ENCODE data around the gene RNF208.
"Not testable (repeated sequence)": the region's sequence is repeated elsewhere in the genome, so short reads cannot be mapped to it uniquely, and the experiment has no call there.

RNF208 gene

GRCh38 chr9:137241490-137242268 is 19.6 kb upstream of the RNF208 start:
- DNase-seq (ENCODE audit: low read depth) = no peak
- TF ChIP-seq CTCF (IDR thresholded peaks at IDR 0.05; ENCODE audit: low read depth, low read length, missing control alignments) = no peak
- H3K4me3 ChIP-seq (ENCODE audit: low read depth, low read length) = peak overlapping the region; percentile 96

- no peak for TF ChIP-seq CTCF (IDR thresholded peaks at IDR 0.05; ENCODE audit: low read depth, low read length, missing control alignments)
- H3K4me3 ChIP-seq (ENCODE audit: low read depth, low read length) = peak within 1 kb of the TSS; percentile 96
- peak; percentile 100 for DNase-seq (ENCODE audit: low read depth)
Measured at GRCh38 chr9:137240841-137241489, 18.9 kb upstream of the RNF208 start, which contains the start of gene TUBB4B. TSS of gene TUBB4B (plus strand) at chr9:137241287. CDS start at chr9:137241361, 74 bp downstream.

GRCh38 chr9:137240318-137240840 is 18.3 kb upstream of the RNF208 start:
- no peak for DNase-seq (ENCODE audit: low read depth)
- no peak for TF ChIP-seq CTCF (IDR thresholded peaks at IDR 0.05; ENCODE audit: low read depth, low read length, missing control alignments)
- H3K4me3 ChIP-seq (ENCODE audit: low read depth, low read length) = peak overlapping the region; percentile 76

GRCh38 chr9:137239541-137240200 is 17.6 kb upstream of the RNF208 start:
- peak overlapping the region; percentile 76 for H3K4me3 ChIP-seq (ENCODE audit: low read depth, low read length)
- DNase-seq (ENCODE audit: low read depth) = not testable (repeated sequence)

- H3K4me3 ChIP-seq (ENCODE audit: low read depth, low read length) = no peak overlapping the region
- DNase-seq (ENCODE audit: low read depth) = no peak
- no peak for TF ChIP-seq CTCF (IDR thresholded peaks at IDR 0.05; ENCODE audit: low read depth, low read length, missing control alignments)
Measured at GRCh38 chr9:137237759-137238726, 16.0 kb upstream of the RNF208 start.

GRCh38 chr9:137236936-137237421 is 14.9 kb upstream of the RNF208 start:
- no peak for DNase-seq (ENCODE audit: low read depth)
- H3K4me3 ChIP-seq (ENCODE audit: low read depth, low read length) = 0 out of 2 replicates have a peak overlapping the region, but pooled peaks have one; percentile 20
- TF ChIP-seq CTCF (IDR thresholded peaks at IDR 0.05; ENCODE audit: low read depth, low read length, missing control alignments) = no peak

All from GM12864 (cell line).